ENCODE results near the gene TIMELESS.

GRCh38 chr12:56398324-56398723 is 50.9 kb downstream of the TIMELESS start:
- no peak for TF ChIP-seq CTCF (IDR thresholded peaks at IDR 0.05; ENCODE audit: borderline replicate concordance, extremely low read depth, low read length, poor library complexity, severe bottlenecking)
- TF ChIP-seq EZH2 (IDR thresholded peaks at IDR 0.05; ENCODE audit: borderline replicate concordance, low read depth, low read length, severe bottlenecking), result no peak
